Endodermal cell (in vitro differentiated cells): ENCODE measurements around the gene BPHL. TPM values are rescaled to one million over a fixed set of nuclear protein-coding genes. Genes with fewer than 3 reads are reported as not detected.
"Not testable (repeated sequence)": the region's sequence is repeated elsewhere in the genome, so short reads cannot be mapped to it uniquely, and the experiment has no call there.

Experiments used
- DNase-seq: peaks from one replicate; pipeline ENCODE4 v3.0.0-alpha.2; 2017
- H3K27ac ChIP-seq: 2 replicates; pipeline ENCODE4 v1.5.1; 2013; ENCODE audit warnings: mild to moderate bottlenecking, low read depth, low read length, moderate library complexity
- H3K27me3 ChIP-seq: 2 replicates; pipeline ENCODE4 v1.6.1; 2013; ENCODE audit warnings: mild to moderate bottlenecking, low read length, moderate library complexity; ENCODE audit not compliant: insufficient read depth, control insufficient read depth, poor library complexity, severe bottlenecking
- H3K36me3 ChIP-seq: 2 replicates; pipeline ENCODE4 v1.7.0; 2013; ENCODE audit warnings: mild to moderate bottlenecking, low read length, moderate library complexity; ENCODE audit not compliant: control insufficient read depth, insufficient read depth
- H3K4me1 ChIP-seq: one replicate; pipeline ENCODE4 v1.7.0; 2013; ENCODE audit warnings: low read length; ENCODE audit not compliant: control insufficient read depth, insufficient read depth
- H3K4me3 ChIP-seq: 2 replicates; pipeline ENCODE4 v1.5.1; 2013; ENCODE audit warnings: mild to moderate bottlenecking, low read length, moderate library complexity
- H3K9ac ChIP-seq: 2 replicates; pipeline ENCODE4 v1.6.1; 2013; ENCODE audit warnings: mild to moderate bottlenecking, low read length, moderate library complexity; ENCODE audit not compliant: poor library complexity, severe bottlenecking; ENCODE audit errors: extremely low read depth
- H3K9me3 ChIP-seq: 2 replicates; pipeline ENCODE4 v1.6.1; 2013; ENCODE audit warnings: mild to moderate bottlenecking, low read length, moderate library complexity; ENCODE audit not compliant: control insufficient read depth
- H3K27ac Mint-ChIP-seq: 2 replicates; pipeline ENCODE4 v1.8.0; 2020; ENCODE audit warnings: mixed read lengths
- H3K27me3 Mint-ChIP-seq: 2 replicates; pipeline ENCODE4 v1.8.0; 2021; ENCODE audit warnings: mild to moderate bottlenecking, mixed read lengths; ENCODE audit not compliant: insufficient read depth
- H3K36me3 Mint-ChIP-seq: 2 replicates; pipeline ENCODE4 v1.8.0; 2020; ENCODE audit warnings: low read depth, mixed read lengths
- H3K4me1 Mint-ChIP-seq: 2 replicates; pipeline ENCODE4 v1.8.0; 2020; ENCODE audit warnings: mixed read lengths
- H3K4me3 Mint-ChIP-seq: 2 replicates; pipeline ENCODE4 v1.8.0; 2020; ENCODE audit warnings: mild to moderate bottlenecking, moderate library complexity, mixed read lengths
- H3K9me3 Mint-ChIP-seq: 2 replicates; pipeline ENCODE4 v1.8.0; 2020; ENCODE audit warnings: mild to moderate bottlenecking, mixed read lengths
- CTCF ChIP-seq: fragments of 200-600 bp; sonication (generic); conservative IDR thresholded peaks from 2 replicates; pipeline ENCODE4 v1.5.0; 2021; ENCODE audit warnings: antibody characterized with exemption, mild to moderate bottlenecking
- WGBS, 2 experiments: methylation state at CpG; one replicate each; pipeline versions ENCODE4 v1.1.5 to v1.1.7; 2013; ENCODE audit warnings: missing lambda C conversion rate in 2 of 2, mixed read lengths in 1 of 2; ENCODE audit not compliant: insufficient coverage in 1 of 2, insufficient read length in 1 of 2; 5-methylcytosine and 5-hydroxymethylcytosine counted together
- total RNA-seq, 2 donors: library from RNA; stranded (reverse); fragmentation: NEBNext Ultra II Directional in 1 of 2; extraction: Animal tissue kit (Norgen Biotek cat#: 25700) in 1 of 2; gene quantifications; 2 replicates in 1 of 2; 3 replicates in 1 of 2; pipeline ENCODE4 v1.2.1, GENCODE V29; 2021

BPHL gene
- total RNA-seq, 2 donors from 2014 or later = 42.8 to 42.9 TPM

- H3K27me3 Mint-ChIP-seq = no peaks in the 10 kb centered on the region
- Histone ChIP-seq H3K9me3 (no peaks in the 10 kb centered on the region), H3K27me3 (no peaks in the 10 kb centered on the region), H3K36me3 (peaks cover 35% of the 10 kb centered on the region), H3K9ac (no peak overlapping the region), H3K4me3 (no peak overlapping the region), H3K27ac (no peak overlapping the region), H3K4me1 (peaks cover 3% of the 10 kb centered on the region)
- no peak overlapping the region for H3K4me3 Mint-ChIP-seq
- peaks cover 19% of the 10 kb centered on the region for H3K4me1 Mint-ChIP-seq
- TF ChIP-seq CTCF = no peak
- no peaks in the 10 kb centered on the region for H3K9me3 Mint-ChIP-seq
- 96 to 97% methylated on average over 9 to 12 of the region's 12 CpGs for WGBS, 2 experiments
- peaks cover 69% of the 10 kb centered on the region for H3K36me3 Mint-ChIP-seq
- no peak for DNase-seq
- H3K27ac Mint-ChIP-seq = no peak overlapping the region
These were observed 18.7 kb downstream of the BPHL start for GRCh38 chr6:3137057-3137777.

- H3K36me3 Mint-ChIP-seq = peaks cover 65% of the 10 kb centered on the region
These were observed 19.4 kb downstream of the BPHL start for GRCh38 chr6:3137873-3138272.

GRCh38 chr6:3138341-3138740 lies 19.8 kb downstream of the BPHL start:
- Mint-ChIP-seq H3K27ac (no peak overlapping the region), H3K36me3 (peaks cover 65% of the 10 kb centered on the region), H3K27me3 (no peaks in the 10 kb centered on the region), H3K4me1 (peaks cover 17% of the 10 kb centered on the region), H3K4me3 (no peak overlapping the region), H3K9me3 (no peaks in the 10 kb centered on the region)
- no peak for TF ChIP-seq CTCF
- Histone ChIP-seq H3K36me3 (peaks cover 36% of the 10 kb centered on the region), H3K4me1 (peaks cover 3% of the 10 kb centered on the region), H3K27ac (no peak overlapping the region), H3K27me3 (no peaks in the 10 kb centered on the region), H3K9ac (no peak overlapping the region), H3K4me3 (no peak overlapping the region), H3K9me3 (no peaks in the 10 kb centered on the region)
- 90 to 95% methylated on average over 1 of the region's 1 CpG for WGBS, 2 experiments
- DNase-seq = no peak

More at GRCh38 chr6:3137873-3138272, 19.4 kb downstream of the BPHL start:
- not testable (repeated sequence) for H3K4me1 ChIP-seq, H3K27ac ChIP-seq, H3K4me3 ChIP-seq, H3K27ac Mint-ChIP-seq, H3K4me3 Mint-ChIP-seq, H3K27me3 ChIP-seq, H3K9ac ChIP-seq, H3K9me3 ChIP-seq, H3K9me3 Mint-ChIP-seq, H3K27me3 Mint-ChIP-seq, DNase-seq
- H3K36me3 ChIP-seq = peaks cover 35% of the 10 kb centered on the region
- H3K4me1 Mint-ChIP-seq = peaks cover 19% of the 10 kb centered on the region
- WGBS, 2 experiments = 94 to 97% methylated on average over 6 of the region's 6 CpGs
